Activated CD4-positive, alpha-beta T cell treated with anti-CD3 and anti-CD28 coated beads for 24 hours (primary cell): ENCODE data around the gene PC.
A peak's percentile ranks its signal among the peaks of the same experiment; 100 is the strongest.
"Not testable (repeated sequence)": the region's sequence is repeated elsewhere in the genome, so short reads cannot be mapped to it uniquely, and the experiment has no call there.

Source experiments
- DNase-seq, 2 donors: peaks; one replicate each; pipeline ENCODE4 v3.0.0-alpha.2; 2020; ENCODE audit warnings: low read depth in 2 of 2

The PC gene, protein sequence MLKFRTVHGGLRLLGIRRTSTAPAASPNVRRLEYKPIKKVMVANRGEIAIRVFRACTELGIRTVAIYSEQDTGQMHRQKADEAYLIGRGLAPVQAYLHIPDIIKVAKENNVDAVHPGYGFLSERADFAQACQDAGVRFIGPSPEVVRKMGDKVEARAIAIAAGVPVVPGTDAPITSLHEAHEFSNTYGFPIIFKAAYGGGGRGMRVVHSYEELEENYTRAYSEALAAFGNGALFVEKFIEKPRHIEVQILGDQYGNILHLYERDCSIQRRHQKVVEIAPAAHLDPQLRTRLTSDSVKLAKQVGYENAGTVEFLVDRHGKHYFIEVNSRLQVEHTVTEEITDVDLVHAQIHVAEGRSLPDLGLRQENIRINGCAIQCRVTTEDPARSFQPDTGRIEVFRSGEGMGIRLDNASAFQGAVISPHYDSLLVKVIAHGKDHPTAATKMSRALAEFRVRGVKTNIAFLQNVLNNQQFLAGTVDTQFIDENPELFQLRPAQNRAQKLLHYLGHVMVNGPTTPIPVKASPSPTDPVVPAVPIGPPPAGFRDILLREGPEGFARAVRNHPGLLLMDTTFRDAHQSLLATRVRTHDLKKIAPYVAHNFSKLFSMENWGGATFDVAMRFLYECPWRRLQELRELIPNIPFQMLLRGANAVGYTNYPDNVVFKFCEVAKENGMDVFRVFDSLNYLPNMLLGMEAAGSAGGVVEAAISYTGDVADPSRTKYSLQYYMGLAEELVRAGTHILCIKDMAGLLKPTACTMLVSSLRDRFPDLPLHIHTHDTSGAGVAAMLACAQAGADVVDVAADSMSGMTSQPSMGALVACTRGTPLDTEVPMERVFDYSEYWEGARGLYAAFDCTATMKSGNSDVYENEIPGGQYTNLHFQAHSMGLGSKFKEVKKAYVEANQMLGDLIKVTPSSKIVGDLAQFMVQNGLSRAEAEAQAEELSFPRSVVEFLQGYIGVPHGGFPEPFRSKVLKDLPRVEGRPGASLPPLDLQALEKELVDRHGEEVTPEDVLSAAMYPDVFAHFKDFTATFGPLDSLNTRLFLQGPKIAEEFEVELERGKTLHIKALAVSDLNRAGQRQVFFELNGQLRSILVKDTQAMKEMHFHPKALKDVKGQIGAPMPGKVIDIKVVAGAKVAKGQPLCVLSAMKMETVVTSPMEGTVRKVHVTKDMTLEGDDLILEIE

DNA sequence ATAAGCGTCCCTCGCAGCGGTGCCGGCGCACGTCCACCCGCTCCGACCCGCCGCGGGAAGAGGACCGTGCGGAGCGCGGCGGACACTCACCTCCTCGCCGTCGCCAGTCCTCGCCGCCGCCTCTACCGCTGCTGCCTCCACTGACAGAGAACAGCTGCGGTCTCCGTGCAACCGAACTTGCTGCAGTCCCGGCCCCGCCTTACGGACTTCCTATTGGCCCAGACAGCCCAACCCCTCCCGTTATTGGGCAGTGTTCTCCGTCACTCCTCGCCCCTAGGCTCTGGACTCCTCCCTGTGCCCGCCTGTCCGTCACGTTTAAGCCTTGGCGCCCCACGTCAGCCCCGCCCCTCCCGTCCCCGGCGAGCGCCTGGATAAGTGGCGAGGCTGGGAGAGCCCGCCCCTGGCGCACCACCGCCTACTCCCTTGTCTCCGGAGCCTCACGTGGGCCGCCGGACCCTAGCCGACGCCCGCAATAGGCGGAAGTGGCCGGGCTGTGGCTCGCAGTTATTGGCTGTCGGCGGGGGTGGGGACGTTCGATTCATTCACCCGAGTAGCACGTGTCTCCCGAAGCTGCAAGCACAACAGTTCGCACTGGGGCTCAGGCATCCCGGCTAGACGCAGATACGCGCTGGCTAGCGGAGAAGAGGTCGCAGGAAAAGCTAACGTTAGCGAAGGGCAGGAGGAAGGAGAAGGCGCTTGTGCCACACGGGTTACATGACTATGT is at the start of gene PC:
Gene PC (minus strand): TSS at position 152 of the 724 bp plus-strand sequence. CDS start 86,224 bp downstream, outside the sequence.
- DNase-seq, result peak; percentile 93 to 95

DNA sequence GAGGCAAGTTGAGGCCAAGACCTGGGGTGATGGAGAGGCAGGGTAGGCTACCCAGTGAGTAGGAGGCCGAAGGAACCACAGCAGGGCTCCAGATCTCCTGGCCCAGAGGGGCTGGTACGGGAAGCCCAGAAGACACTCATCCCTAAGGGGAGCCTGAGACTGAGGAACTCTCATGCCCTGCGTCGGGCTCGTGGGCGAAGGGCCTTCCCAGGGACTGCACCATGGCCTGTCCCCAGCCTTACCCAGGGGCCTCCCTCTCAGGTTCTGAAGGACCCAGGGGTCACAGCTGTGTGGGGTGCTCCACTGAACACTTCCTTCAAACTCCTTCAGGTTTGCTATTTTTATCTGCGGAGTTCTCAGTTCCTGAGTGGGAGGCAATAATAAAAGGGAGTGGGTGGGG is 48.9 kb upstream of the PC start:
- DNase-seq, result no peak

DNA sequence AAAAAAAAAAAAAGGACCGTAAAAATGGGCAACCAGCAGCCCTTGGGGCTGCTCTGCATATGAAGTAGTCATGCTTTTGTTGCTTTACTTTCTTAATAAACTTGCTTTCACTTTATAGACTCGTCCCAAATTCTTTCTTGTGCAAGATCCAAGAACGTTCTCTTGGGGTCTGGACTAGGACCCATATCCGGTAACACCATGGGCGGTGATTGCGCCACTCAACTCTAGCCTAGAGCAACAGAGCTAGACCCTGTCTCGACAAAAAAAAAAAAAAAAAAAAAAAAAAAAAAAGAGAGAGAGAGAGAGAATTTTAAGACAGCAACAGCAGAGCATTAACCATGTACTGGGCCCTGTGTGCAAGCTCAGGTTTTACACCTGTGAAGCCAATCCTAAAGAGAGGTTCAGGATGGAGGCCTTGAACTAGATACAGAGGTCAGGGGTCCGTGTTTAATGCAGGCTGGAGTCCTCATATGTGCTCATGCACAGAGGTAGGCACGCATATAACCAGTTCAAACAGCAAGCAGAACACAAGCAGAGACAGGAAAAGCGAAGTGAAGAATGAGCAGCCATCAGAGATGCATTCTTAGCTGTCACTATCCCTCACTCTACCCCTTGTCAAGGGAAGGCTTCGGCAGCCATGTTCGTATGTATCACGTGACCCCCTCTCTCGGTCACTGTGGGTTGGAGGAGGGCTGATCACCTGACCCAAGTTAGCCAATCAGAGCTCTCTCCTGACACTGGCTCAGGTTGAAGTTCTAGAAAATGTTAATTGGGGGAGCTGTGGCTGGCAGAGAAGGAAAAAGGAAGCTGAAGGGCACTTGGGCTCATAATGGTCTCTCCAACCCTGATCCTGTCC is 48.1 kb upstream of the PC start:
- peak in 1 of 2 donors; percentile 29 for DNase-seq

DNA sequence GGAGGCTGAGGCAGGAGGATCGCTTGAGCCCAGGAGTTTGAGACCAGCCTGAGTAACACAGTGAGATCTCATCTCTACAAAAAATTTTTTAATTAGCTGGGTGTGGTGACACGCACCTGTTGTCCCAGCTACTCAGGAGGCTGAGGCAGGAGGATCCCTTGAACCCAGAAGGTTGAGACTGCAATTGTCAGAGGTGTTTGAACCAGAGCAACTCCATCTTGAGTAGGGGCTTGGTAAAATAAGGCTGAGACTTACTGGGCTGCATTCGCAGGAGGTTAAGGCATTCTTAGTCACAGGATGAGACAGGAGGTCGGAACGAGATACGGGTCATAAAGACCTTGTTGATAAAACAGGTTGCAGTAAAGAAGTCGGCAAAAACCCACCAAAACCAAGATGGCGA is 47.0 kb upstream of the PC start:
- DNase-seq, result not testable (repeated sequence)

DNA sequence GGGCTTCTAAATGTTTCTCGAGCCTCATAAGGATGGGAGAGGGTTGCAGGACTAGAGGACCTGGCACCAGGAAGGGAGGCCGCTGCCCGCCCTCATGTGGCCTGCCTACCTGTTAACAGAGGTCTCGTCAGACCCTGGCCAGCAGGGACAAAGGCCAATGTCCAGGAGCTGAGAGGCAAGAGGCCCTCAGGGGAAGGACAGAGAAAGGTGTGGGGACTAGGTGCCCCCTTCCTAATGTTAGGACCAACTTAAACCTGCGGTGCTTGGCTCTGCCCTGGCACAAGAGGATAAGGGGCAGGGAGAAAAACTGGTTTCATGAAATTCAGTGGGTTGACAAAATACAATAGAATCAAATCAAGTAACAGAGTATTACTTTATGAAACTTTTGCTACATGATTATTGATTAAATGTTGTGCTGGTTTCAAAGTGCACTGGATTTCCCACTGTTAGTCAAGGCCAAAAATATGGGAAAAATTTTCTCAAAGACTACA is 44.8 kb upstream of the PC start:
- no peak for DNase-seq

DNA sequence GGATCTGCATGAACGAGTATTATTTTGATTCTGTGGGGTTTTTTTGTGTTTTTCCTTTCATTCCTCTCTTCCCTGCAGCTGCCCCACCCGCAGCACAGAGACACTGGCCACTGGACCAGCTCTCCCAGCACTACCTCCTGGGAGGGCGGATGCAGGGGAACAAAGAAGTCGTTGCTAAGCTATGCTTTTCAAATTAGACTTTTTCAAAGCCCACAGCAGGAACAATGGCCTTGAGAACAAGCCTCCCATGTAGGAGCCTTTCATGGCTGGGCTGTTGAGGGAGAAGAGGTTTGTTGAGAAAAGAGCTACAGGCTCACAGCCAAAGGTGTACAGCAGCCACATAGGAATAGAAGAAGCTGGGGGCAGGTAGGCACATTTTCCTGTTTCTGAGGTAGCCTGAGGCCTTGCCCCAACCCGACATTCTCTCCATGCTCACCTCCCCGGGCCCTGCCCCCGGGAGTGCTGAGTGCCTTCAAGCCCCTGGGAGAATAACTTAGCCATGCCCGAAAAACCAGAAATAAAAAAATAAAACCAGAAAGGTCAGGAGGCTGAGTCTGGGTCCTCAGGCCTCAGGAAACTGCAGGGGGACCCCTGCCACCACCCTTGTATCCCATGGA is 44.2 kb upstream of the PC start:
- DNase-seq, result no peak

DNA sequence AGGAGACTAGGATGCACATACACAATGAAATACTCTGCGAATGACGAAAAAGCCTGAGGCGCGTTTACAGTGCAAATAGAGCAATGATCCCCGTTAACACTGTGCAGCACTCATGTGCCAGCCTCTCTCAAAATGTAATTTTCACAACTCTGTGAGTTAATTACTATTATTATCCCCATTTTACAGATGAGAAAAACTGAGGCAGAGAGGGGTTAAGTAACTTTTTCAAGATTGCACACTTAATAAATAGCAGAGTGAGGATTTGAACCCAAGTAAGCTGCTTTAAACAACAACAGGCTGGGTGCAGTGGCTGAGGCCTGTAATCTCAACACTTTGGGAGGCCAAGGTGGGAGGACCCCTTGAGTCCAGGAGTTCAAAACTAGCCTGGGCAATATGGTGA is 43.1 kb upstream of the PC start:
- no peak for DNase-seq

DNA sequence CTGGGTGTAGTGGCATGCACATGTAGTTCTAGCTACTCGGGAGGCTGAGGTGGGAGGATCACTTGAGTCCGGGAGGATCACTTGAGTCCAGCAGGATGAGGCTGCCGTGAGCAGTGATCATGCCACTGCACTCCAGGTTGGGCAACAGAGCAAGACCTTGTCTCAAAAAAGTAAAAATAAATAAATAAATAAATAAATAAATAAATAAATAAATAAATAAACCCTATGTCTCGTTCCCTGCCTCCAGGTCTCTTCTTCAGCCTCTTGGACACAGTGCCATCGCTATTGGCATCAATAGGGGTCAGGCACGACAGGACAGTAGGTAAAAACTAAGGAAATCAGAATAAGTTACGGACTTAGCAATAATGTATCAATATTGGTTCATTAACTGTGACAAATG is 41.4 kb upstream of the PC start:
- DNase-seq, result no peak

DNA sequence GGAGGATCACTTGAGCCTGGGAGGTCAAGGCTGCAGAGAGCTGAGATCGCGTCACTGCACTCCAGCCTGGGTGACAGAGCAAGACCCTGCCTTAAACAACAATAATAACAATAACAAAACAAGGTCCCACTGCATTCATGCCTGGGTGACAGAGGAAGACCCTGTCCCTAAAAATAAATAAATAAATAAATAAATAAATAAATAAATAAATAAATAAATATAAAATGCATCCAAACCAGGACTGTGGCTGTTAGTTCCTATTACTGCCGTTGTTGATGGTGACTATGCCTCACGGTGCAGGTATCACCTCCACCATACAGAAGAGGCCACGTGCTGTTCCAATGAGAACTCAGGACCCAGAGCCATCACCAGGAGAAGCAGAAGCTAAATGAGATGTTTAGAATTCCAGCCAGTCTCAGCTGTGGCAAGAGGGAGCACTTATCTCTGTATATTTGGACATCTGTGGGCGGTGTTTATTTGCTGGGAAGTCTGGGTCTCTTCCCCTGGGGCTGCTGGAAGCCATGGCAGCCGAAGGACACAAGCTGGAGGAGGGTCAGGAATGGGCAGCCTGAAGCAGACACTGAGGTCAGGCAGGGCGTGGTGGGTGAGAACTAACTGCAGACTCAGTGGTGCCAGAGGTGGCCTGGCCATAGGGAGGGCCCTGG is 38.6 kb upstream of the PC start:
- DNase-seq, result no peak

DNA sequence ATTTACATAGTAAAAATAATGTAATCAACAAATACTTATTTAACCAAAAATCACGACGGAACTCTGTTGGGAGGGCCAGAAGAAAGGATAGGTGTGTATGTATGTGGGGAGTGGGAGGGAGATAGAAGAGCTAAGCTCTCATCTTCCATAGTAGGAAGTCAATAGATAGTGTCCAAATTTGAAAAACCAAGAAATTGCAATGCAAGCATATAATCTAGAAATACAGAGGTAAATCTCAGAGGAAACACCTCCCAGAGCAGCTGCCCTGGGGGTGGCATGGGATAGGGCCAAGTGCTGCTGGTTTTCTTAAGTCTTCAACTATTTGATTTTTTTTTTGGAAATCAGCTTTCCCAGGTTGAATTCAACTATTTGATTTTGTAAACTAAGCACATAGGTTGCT is 33.9 kb upstream of the PC start:
- DNase-seq, result no peak

DNA sequence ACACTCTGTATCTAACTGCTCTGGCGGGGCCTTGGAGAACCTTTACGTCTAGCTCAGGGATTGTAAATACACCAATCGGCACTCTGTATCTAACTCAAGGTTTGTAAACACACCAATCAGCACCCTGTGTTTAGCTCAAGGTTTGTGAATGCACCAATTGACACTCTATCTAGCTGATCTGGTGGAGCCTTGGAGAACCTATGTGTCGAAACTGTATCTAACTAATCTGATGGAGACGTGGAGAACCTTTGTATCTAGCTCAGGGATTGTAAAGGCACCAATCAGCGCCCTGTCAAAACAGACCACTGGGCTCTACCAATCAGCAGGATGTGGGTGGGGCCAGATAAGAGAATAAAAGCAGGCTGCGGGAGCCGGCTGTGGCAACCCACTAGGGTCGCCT is 31.2 kb upstream of the PC start:
- DNase-seq, result not testable (repeated sequence)

DNA sequence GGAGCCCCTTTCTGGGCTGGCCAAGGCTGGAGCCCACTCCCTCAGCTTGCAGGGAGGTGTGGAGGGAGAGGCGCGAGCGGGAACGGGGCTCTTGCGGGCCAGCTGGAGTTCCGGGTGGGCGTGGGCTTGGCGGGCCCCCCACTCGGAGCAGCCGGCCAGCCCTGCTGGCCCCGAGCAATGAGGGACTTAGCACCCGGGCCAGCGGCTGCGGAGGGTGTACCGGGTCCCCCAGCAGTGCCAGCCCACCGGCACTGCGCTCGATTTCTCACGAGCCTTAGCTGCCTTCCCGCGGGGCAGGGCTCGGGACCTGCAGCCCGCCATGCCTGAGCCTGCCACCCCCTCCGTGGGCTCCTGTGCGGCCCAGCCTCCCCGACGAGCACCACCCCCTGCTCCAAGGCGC is 30.6 kb upstream of the PC start:
- DNase-seq, result not testable (repeated sequence)

DNA sequence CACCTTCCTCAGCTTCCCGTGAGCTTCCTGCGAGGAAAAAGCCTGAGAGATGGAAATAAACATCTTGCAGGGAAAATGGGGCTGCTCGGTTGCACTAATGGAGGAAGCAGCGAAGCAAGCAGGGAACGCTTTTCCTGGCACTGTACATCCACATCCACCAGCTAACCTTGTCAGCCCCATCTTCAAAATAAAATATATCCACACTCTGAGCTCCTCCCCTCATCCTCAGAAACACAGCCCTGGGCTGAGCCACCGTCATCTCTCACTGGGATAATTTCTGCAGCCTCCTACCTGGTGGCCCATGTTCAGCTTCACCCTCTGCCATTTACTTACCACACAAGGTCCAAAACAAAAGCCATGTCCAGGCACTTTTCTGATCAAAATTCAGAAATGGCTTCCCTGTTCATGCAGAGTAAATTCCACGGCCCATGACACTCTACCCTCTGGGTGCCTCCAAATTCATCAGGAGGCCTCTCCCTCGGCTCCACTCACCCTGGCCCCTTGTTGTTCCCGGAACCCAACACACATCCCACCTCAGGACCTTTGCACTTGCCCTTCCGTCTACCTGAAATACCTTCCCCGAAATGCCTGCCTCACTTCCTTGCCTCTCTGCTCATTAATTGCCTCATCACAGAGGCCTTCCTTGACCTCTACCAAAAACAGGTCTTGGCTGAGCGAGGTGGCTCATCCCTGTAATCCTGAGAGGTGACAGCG is 29.9 kb upstream of the PC start:
- DNase-seq, result no peak

DNA sequence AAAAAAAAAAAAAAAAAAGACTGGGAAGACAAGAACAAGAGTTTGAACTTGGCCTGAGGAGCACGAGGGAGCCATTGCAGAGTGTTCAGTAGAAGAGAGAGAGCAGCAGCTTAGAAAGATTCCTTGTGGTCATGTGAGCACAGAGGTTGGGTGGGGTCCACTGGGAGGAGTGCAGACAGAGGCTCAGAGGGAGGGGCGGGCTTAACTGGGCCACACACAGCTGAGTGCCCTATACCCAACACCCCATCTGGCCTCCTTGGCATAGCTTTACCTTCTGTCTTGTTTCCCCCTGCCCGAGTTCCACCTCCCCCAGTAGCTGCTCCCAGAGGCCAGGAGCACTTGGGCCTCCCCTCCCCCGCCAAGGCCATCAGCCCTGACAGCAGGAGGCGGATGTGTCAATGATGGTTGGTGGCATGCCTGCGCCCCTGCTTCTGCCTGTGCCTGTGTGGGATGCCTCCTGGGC is 29.0 kb upstream of the PC start:
- no peak for DNase-seq

DNA sequence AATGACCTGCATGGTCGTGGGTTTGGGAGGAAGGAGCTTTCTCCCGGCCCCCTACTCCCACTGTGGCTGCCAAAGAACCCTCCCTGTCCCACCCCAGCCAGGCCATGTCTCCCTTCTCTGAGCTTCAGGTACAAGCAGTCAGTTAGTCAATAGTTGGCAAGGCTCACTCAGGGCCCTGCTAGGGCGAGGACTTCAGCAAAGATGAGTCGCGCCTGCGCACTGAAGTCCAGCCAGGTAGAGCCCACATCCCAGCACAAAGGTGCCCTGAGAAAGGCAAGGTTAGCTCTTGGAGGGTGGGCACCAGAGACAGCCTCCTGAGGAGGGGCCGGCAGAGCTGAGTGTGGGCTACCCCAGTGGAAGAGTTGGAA is 28.0 kb upstream of the PC start:
- DNase-seq, result no peak

DNA sequence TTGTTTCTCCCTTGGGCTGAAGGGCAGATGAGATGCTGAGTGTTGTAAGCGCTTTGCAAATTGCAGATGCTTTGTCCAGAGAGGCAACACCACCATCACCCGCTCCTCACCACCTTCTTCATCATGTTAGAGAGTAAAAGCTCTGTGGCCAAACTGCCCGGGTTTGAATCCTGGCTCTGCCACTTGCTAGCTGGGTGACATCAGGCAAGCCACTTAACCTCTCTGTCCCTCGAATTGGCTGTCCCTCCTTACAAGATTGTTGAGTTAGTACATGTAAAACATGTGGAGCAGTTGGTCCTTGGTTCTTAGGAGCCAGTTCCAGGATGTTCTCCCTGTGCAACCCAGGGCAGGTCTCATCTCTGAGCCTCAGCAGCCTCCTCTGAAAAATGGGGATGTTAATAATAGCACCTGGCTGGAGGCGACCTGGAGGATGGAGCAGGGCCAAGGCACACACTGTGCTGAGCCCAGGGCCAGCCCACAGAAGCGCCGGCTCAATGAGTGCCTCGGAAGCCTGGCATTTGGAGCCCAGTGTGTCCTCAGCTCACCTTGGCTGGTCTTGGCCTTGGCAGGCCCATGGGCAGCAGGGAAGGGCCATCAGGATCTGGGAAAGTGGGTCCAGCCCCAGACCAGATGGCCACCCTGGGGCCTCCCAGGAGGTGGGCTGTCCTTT is 27.5 kb upstream of the PC start:
- no peak for DNase-seq

DNA sequence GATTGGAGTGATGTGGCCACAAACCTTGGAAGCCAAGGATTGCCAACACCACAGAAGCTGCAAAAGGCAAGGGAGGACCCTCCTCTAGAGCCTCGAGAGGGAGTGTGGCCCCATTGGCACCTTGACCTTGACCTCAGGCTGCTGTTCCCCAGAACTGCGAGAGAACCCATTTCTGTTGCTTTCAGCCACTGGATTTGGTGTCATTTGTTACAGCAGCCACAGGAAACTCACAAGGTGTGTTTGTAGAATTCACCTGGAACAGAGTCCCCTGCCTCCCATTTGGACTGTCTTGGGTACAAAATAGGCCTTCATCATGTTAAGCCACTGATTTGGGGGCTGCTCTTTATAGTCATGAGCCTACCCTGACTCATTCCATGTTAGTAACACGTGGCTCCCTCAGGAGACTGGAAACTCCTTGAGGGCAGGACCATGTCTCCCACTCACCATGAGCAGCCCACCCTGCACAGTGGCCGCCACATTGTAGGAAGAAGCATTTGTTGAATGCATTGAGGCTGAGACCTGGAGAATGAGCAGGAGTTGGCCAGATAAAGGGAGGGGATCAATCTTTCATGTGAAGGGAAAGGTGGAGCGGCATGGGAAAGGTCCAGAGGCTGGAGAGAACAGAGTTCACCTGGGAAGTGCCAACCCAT is 25.2 kb upstream of the PC start:
- no peak for DNase-seq
